ENCODE results near the gene GNS.

Gene GNS

GRCh38 chr12:64759035-64759894, at the start of gene GNS:
Gene GNS, minus strand, starts transcription at chr12:64759406. Its CDS starts 130 bp downstream, at chr12:64759276.
- peak; percentile 95 for DNase-seq

GRCh38 chr12:64808110-64808509, 48.9 kb upstream of the GNS start:
- DNase-seq, result no peak

- no peak for DNase-seq
Measured at GRCh38 chr12:64806593-64807460, 47.6 kb upstream of the GNS start.

- no peak for DNase-seq
Measured at GRCh38 chr12:64806173-64806572, 47.0 kb upstream of the GNS start.

- peak; percentile 49 for DNase-seq
Measured at GRCh38 chr12:64802180-64802775, 43.1 kb upstream of the GNS start.

GRCh38 chr12:64801381-64801780, 42.2 kb upstream of the GNS start:
- no peak for DNase-seq

- DNase-seq, result no peak
Measured at GRCh38 chr12:64800640-64801039, 41.4 kb upstream of the GNS start.

- DNase-seq, result no peak
Measured at GRCh38 chr12:64798165-64798564, 39.0 kb upstream of the GNS start.

- no peak for DNase-seq
Measured at GRCh38 chr12:64797156-64797555, 38.0 kb upstream of the GNS start.

GRCh38 chr12:64796205-64796845, 37.1 kb upstream of the GNS start:
- peak; percentile 80 for DNase-seq

- DNase-seq, result no peak
Measured at GRCh38 chr12:64794305-64794704, 35.1 kb upstream of the GNS start.

- no peak for DNase-seq
Measured at GRCh38 chr12:64793610-64794009, 34.4 kb upstream of the GNS start.

- no peak for DNase-seq
Measured at GRCh38 chr12:64792128-64792527, 32.9 kb upstream of the GNS start.

- DNase-seq, result no peak
Measured at GRCh38 chr12:64791036-64791435, 31.8 kb upstream of the GNS start.

- no peak for DNase-seq
Measured at GRCh38 chr12:64790166-64790565, 31.0 kb upstream of the GNS start.

GRCh38 chr12:64785838-64786237, 26.6 kb upstream of the GNS start:
- DNase-seq, result no peak

- no peak for DNase-seq
Measured at GRCh38 chr12:64782191-64782876, 23.1 kb upstream of the GNS start.

- no peak for DNase-seq
Measured at GRCh38 chr12:64781280-64782190, 22.3 kb upstream of the GNS start.

- no peak for DNase-seq
Measured at GRCh38 chr12:64780531-64781279, 21.5 kb upstream of the GNS start.

GRCh38 chr12:64780132-64780530, 20.9 kb upstream of the GNS start:
- DNase-seq, result no peak

Measured in CD4-positive, alpha-beta T cell treated with Interleukin-4 for 4 hours (primary cell).